Liver (tissue), 9 donors: Measurements from ENCODE around the gene CAMK1D. TPM values are rescaled to one million over a fixed set of nuclear protein-coding genes. Genes with fewer than 3 reads are reported as not detected.

Experiments
- DNase-seq: peaks from one replicate; pipeline ENCODE4 v3.0.0-alpha.2; 2017; ENCODE audit warnings: low spot score
- H3K27ac ChIP-seq, 2 donors: one replicate each; pipeline ENCODE4 v1.7.0; 2013; ENCODE audit warnings: inconsistent platforms in 2 of 2, low read length in 2 of 2, control low read depth in 1 of 2, low read depth in 1 of 2, mild to moderate bottlenecking in 1 of 2
- H3K27me3 ChIP-seq, 4 donors: one replicate each; pipeline versions ENCODE4 v1.6.1 to v1.7.0; 2013; ENCODE audit warnings: low read length in 3 of 4, inconsistent platforms in 1 of 4, mild to moderate bottlenecking in 1 of 4, moderate library complexity in 1 of 4; ENCODE audit not compliant: control insufficient read depth in 4 of 4, insufficient read depth in 4 of 4
- H3K36me3 ChIP-seq, 4 donors: one replicate each; pipeline versions ENCODE4 v1.6.1 to v1.7.0; 2013; ENCODE audit warnings: low read length in 3 of 4, mild to moderate bottlenecking in 3 of 4, low read depth in 1 of 4, moderate library complexity in 1 of 4; ENCODE audit not compliant: control insufficient read depth in 4 of 4, insufficient read depth in 3 of 4
- H3K4me1 ChIP-seq, 4 donors: one replicate each; pipeline versions ENCODE4 v1.6.1 to v1.7.0; 2013; ENCODE audit warnings: low read length in 3 of 4, mild to moderate bottlenecking in 3 of 4, moderate library complexity in 1 of 4; ENCODE audit not compliant: control insufficient read depth in 4 of 4, insufficient read depth in 4 of 4
- H3K4me3 ChIP-seq, 3 donors: one replicate each; pipeline versions ENCODE4 v1.6.1 to v1.7.0; 2013; ENCODE audit warnings: low read length in 3 of 3, control low read depth in 1 of 3, low read depth in 1 of 3, mild to moderate bottlenecking in 1 of 3
- H3K9ac ChIP-seq, 2 donors: one replicate each; pipeline ENCODE4 v1.7.0; 2013; ENCODE audit warnings: low read length in 2 of 2, mild to moderate bottlenecking in 2 of 2, moderate library complexity in 2 of 2, control low read depth in 1 of 2, low read depth in 1 of 2
- H3K9me3 ChIP-seq, 4 donors: one replicate each; pipeline versions ENCODE4 v1.6.1 to v1.7.0; 2013; ENCODE audit warnings: low read length in 3 of 4; ENCODE audit not compliant: control insufficient read depth in 4 of 4
- CTCF ChIP-seq: fragments of 150-350 bp; IDR thresholded peaks from 2 replicates; pipeline ENCODE4 v1.5.1; 2017; ENCODE audit warnings: improper control_type of control experiment, low read depth, low read length; ENCODE audit not compliant: missing input control
- EGR1 ChIP-seq, 2 donors: IDR thresholded peaks; 2 replicates each; pipeline ENCODE4 v1.6.1; 2016 to 2018; ENCODE audit warnings: antibody characterized with exemption in 2 of 2, low read depth in 2 of 2
- FOXA1 ChIP-seq: IDR thresholded peaks from 2 replicates; pipeline ENCODE4 v1.6.1; 2016; ENCODE audit warnings: antibody characterized with exemption
- GABPA ChIP-seq, 2 donors: IDR thresholded peaks in 1 of 2; conservative IDR thresholded peaks in 1 of 2; 2 replicates each; pipeline ENCODE4 v1.6.1; 2016; ENCODE audit warnings: antibody characterized with exemption in 2 of 2, mild to moderate bottlenecking in 1 of 2, moderate library complexity in 1 of 2
- HNF4A ChIP-seq, 2 donors: conservative IDR thresholded peaks; 2 replicates each; pipeline ENCODE4 v1.6.1; 2016; ENCODE audit warnings: antibody characterized with exemption in 2 of 2, mild to moderate bottlenecking in 2 of 2
- HNF4G ChIP-seq: IDR thresholded peaks from 2 replicates; pipeline ENCODE4 v1.6.1; 2016; ENCODE audit warnings: antibody characterized with exemption
- JUND ChIP-seq, 2 donors: IDR thresholded peaks; 2 replicates each; pipeline ENCODE4 v1.6.1; 2016; ENCODE audit warnings: antibody characterized with exemption in 2 of 2
- NR2F2 ChIP-seq: IDR thresholded peaks from 2 replicates; pipeline ENCODE4 v1.6.1; 2016; ENCODE audit warnings: antibody characterized with exemption
- RAD21 ChIP-seq, 2 donors: IDR thresholded peaks; 2 replicates each; pipeline ENCODE4 v1.6.1; 2016; ENCODE audit warnings: antibody characterized with exemption in 2 of 2, mild to moderate bottlenecking in 2 of 2
- REST ChIP-seq: IDR thresholded peaks from 2 replicates; pipeline ENCODE4 v1.6.1; 2016; ENCODE audit warnings: antibody characterized with exemption, mild to moderate bottlenecking
- RXRA ChIP-seq, 2 donors: IDR thresholded peaks; 2 replicates each; pipeline ENCODE4 v1.6.1; 2017 to 2018; ENCODE audit warnings: antibody characterized with exemption in 2 of 2, mild to moderate bottlenecking in 1 of 2
- SP1 ChIP-seq: IDR thresholded peaks from 2 replicates; pipeline ENCODE4 v1.6.1; 2018; ENCODE audit warnings: antibody characterized with exemption, mild to moderate bottlenecking
- YY1 ChIP-seq: IDR thresholded peaks from 2 replicates; pipeline ENCODE4 v1.6.1; 2016; ENCODE audit warnings: antibody characterized with exemption, mild to moderate bottlenecking
- ZBTB33 ChIP-seq: IDR thresholded peaks from 2 replicates; pipeline ENCODE4 v1.6.1; 2016; ENCODE audit warnings: antibody characterized with exemption
- WGBS: extraction: QIAGEN DNeasy Blood & Tissue Kit; methylation state at CpG from one replicate; pipeline ENCODE4 v1.1.7; 2013; 5-methylcytosine and 5-hydroxymethylcytosine counted together
- polyA plus RNA-seq, 2 donors: library from polyadenylated mRNA; stranded (reverse) in 1 of 2; unstranded in 1 of 2; fragments of 200-250 nt in 1 of 2; fragments of >200 nt in 1 of 2; fragmentation: Nextera tagmentation in 1 of 2; extraction: Ambion mirVana in 1 of 2; gene quantifications; one replicate each; pipeline versions ENCODE4 v1.2.1 to v1.2.3, GENCODE V29; 2013 to 2015
- total RNA-seq, 2 donors: library from RNA; depleted of rRNA; stranded (reverse); fragments of >200 nt; gene quantifications; one replicate each; pipeline ENCODE4 v1.2.3, GENCODE V29; 2014
- donor health status: healthy.
- donor health status: healthy.
- donor health status: healthy.
- donor health status: healthy.
- donor health status: healthy.

Gene CAMK1D
- total and polyA plus RNA-seq, 4 donors, result 2.7 to 10.1 (median 4.2) TPM

- no peak overlapping the region for H3K4me3 ChIP-seq
- H3K9me3 ChIP-seq, result no peaks in the 10 kb centered on the region
- no peak for DNase-seq
- no peak overlapping the region for H3K27ac ChIP-seq
- H3K27me3 ChIP-seq, result no peaks in the 10 kb centered on the region
- WGBS, result 85% methylated on average over 16 of the region's 16 CpGs
- H3K9ac ChIP-seq, result no peak overlapping the region
- peaks cover 0 to 7% (median 4%) of the 10 kb centered on the region in 4 donors for H3K36me3 ChIP-seq
- H3K4me1 ChIP-seq, result no peaks in the 10 kb centered on the region
- TF ChIP-seq NR2F2 (no peak), EGR1 (IDR thresholded peaks at IDR 0.05; ENCODE audit: low read depth in 2 of 2) (no peak), ZBTB33 (no peak), RXRA (IDR thresholded peaks at IDR 0.05) (no peak), REST (no peak), YY1 (no peak), CTCF (no peak), HNF4G (no peak), GABPA (IDR thresholded peaks at IDR 0.05 in 1 of 2, conservative IDR thresholded peaks at IDR 0.05 in 1 of 2) (no peak), HNF4A (conservative IDR thresholded peaks at IDR 0.05) (no peak), FOXA1 (no peak), RAD21 (IDR thresholded peaks at IDR 0.05) (no peak), JUND (IDR thresholded peaks at IDR 0.05) (no peak), SP1 (no peak)
These were observed 425.0 kb downstream of the CAMK1D start for GRCh38 chr10:12774204-12774894.

- H3K9me3 ChIP-seq, result no peaks in the 10 kb centered on the region
- no peaks in the 10 kb centered on the region for H3K27me3 ChIP-seq
- H3K9ac ChIP-seq, result no peak overlapping the region
- no peaks in the 10 kb centered on the region for H3K4me1 ChIP-seq
- DNase-seq, result no peak
- 68% methylated on average over 8 of the region's 8 CpGs for WGBS
- H3K36me3 ChIP-seq, result no peaks in the 10 kb centered on the region
- H3K4me3 ChIP-seq, result no peak overlapping the region
- no peak overlapping the region for H3K27ac ChIP-seq
- TF ChIP-seq ZBTB33, result no peak
- no peak for TF ChIP-seq RXRA (IDR thresholded peaks at IDR 0.05)
- TF ChIP-seq JUND (IDR thresholded peaks at IDR 0.05), result no peak
- TF ChIP-seq REST, result no peak
- TF ChIP-seq GABPA (IDR thresholded peaks at IDR 0.05 in 1 of 2, conservative IDR thresholded peaks at IDR 0.05 in 1 of 2), result no peak
These were observed 428.7 kb downstream of the CAMK1D start for GRCh38 chr10:12777840-12778585.
